Fibroblast of gingiva (primary cell): ENCODE results near the gene EVL.
A peak's percentile ranks its signal among the peaks of the same experiment; 100 is the strongest.

Experiments
- DNase-seq: peaks from one replicate; pipeline ENCODE4 v3.0.0-alpha.2; 2011; ENCODE audit warnings: low read depth

The EVL gene

GRCh38 chr14:100084591-100084990 lies 19.4 kb downstream of the EVL start:
- DNase-seq = no peak

DNA sequence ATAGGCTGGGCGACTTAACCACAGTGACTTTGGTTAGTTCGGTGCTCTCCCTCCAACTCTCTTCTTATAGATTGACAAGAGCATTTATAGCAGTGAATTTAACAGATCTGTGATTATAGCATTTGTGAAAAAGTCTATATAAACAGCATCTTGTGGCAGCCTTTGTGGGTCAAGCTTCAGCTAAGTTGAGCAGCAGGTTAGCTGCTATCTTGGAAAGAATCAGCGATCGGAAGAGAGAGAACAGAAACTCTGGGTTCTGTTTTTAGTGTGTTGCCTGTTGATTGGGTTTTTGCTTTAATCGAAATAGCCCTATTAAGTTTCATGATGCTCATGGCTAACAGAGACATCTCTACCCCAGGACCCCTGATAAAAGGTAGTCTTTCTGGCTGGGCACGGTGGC lies 20.2 kb downstream of the EVL start:
- no peak for DNase-seq

DNA sequence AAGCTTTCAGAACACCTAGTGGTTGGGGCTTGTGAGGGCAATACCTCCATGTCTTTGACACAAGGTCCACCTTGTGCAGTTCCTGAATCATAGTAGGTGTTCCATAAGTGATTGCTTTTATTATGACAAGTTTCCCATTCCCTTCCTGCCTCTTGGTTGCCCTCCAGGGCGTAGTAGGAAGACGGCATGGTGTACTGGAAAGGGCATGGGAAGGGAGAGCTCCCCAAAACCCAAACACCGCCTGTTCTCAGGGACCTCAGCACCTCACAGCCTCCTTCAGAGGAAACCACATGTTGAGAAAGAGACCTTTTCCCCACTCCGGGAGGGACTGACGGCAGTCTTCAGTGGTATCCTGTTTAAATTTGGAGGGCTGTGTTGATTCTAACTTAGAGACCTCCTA lies 21.1 kb downstream of the EVL start:
- no peak for DNase-seq

DNA sequence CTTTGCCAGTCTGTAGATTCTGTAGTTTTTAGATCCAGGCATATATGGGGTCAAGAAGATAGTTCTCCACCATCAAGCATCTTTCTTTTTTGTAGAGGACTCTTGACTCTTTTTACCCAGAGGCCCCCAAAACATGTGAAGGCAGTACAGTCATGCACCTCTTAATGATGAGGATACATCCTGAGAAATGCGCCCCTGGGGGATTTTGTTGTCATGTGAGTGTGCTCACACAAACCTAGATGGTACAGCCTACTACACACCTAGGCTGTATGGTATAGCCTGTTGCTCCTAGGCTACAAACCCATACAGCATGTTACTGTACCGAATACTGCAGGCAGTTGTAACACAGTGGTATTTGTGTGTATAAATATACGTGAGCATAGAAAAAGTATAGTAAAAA lies 23.0 kb downstream of the EVL start:
- no peak for DNase-seq

- no peak for DNase-seq
These were observed 26.2 kb downstream of the EVL start for GRCh38 chr14:100091386-100091785.

DNA sequence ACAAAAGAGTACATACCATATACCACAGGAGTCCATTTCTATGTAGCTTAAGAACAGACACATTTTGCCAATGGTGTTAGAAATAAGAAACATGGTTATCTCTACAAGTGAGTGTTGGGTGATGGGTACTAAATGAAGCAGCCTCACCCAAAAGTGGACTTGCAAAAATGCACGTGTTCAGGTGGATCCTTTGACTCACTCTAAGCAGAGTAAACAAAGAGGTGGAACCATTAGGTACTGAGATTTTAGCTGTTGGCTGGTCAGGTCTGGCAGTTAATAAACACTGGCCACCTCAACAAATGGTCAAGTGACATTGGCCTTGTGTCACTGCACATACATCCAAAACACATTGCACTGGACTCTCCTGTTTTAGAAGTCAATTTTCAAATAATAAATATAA lies 27.6 kb downstream of the EVL start:
- no peak for DNase-seq

GRCh38 chr14:100093319-100093718 lies 28.1 kb downstream of the EVL start:
- no peak for DNase-seq

- peak; percentile 66 for DNase-seq
These were observed 31.4 kb downstream of the EVL start for GRCh38 chr14:100096656-100097055.

DNA sequence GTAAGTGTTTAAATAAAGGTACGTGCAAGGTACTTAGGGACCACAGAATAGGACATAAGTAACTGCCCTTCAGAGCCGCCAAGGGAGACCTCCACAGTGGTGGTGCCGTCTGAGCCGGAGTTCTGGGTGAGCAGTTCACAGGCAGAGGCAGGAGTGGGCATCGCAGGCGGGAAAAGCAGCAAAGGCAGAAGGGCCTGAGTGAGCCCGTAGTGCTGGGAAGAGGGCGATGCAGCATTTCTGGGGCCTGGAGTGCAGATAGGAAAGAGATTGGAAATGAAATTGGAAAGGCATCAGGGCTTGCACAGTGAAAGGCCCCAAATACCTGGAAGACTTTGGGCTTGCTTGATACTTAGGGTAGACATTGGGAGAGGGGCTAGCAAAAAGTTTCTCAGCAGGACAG lies 32.9 kb downstream of the EVL start:
- no peak for DNase-seq

- no peak for DNase-seq
These were observed 34.9 kb downstream of the EVL start for GRCh38 chr14:100100032-100100703.

DNA sequence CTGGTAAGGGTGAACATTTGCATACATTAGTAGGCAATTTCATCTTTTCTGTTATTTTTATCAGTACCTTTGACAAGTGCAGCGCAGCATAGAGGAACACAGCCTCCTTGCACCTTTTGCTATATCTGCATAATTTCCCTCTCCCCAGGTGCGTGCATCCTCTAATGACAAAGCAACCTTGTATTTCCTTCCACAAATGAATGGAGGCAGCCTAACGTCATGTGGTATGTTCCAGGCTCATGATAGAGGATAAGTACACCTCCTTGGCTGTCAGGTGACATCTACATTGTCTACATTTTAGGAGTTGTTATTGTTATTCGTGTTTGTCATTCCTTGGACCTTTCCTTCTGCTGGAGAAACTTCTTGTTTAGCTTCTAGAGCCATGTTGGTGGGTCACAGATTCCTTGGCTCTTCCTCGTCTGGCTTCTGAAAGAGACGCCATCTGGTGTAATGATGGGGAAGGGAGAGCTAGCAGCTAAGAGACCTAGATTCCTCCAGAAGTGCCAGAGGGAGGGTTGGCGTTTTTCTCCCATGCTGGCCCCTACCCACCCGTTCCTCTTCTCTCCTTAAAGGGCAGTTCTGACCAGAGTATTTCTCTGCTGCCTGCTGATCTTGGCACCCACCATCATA lies 37.0 kb downstream of the EVL start:
- no peak for DNase-seq

- DNase-seq = peak; percentile 81
These were observed 38.2 kb downstream of the EVL start for GRCh38 chr14:100103250-100104005.

- no peak for DNase-seq
These were observed 38.8 kb downstream of the EVL start for GRCh38 chr14:100104006-100104352.

GRCh38 chr14:100104523-100105300 lies 39.5 kb downstream of the EVL start:
- DNase-seq = peak; percentile 78

DNA sequence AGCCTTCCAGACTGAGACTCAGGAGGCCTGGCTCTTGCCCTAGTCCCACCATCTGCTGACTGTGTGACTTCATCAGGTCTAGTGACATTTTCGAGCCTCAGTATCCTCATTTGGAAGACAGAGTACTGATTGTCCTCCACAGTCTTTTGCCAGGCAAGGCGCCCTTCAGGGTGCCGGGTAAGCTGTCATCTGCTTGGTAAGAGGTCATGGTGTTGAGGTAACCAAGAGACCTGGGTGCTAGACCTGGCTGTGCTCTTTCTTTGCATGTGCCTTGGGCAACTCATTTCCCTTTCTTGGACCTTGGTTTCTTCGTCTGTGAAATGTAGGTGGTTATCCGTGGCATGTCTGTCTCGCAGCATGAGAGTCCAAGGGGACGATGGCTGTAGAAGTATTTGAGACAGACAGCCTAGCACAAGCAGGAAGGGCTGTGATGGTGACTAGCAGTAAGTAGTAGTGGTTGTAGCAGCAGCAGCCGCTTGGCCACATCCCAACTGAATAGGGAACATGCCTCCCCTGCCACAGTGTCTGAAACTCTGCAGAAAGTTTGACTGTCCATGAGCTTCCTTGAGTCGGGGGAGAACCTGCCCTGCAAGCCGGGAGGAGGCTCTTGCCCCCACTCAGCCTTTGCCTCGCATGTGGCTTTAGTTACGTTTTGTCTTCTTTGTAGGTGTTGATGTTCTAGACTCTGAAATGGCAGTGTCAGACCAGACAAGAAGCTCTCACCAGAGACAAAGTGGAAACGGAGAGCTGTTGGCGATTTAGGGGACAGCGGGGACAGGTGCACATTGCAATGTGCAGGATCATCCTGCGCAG lies 40.3 kb downstream of the EVL start:
- DNase-seq = no peak

- DNase-seq = no peak
These were observed 41.3 kb downstream of the EVL start for GRCh38 chr14:100106250-100107112.

DNA sequence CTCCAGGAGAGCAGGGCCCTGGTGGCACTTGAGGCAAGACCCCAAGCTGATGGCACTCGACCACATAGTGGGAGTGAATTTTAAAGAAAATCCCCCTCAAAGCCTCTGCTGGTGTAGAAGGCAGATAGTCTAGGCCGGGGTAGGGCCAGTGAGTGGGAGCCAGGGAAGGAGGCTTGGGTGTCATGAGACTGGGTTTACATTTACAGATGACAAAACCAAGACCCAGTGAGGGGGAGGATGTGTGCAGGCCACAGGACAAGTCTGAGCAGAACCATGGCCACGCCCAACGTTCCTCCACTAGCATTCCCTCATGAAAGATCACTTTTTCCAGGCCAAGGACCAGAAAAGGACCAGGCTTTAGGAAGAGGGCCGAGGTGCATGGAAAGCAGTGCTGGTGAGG lies 42.0 kb downstream of the EVL start:
- DNase-seq = no peak

GRCh38 chr14:100108042-100108825 lies 43.0 kb downstream of the EVL start:
- DNase-seq = peak; percentile 58

DNA sequence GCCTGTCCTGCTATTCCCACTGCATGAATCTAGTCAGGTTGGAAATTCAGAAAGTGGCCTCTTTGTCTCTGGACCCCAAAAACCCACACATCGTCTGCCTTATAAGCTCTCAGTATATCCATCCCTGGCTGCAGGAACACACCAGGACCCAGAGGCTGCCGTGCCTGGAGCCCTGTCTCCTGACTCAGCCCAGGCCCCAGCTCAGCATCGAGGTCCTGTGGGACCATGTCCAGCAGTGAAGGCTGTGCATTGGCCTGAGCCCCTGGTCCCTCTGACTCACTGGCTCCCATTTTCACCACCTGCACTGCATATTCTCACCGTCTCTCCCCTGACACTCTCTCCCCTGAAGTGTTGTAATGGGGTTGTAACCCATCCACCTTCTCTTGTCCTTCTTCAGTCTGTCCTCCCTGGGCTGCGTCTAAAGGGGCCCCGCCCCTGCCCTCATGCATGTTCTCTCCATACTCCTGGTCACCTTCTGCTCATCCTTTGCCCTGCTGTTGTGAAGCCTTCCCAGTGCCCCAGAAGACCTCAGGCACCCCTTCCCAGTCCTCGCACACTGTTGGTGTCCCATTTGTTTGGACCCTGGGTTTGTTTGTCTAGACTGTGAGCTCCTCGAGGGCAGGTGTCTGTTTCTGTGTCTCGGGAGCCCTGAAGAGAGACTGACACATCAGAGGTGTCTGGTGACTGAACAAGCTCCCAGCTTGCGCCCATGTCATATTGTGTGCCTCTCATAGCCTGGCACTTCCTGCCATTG lies 43.8 kb downstream of the EVL start:
- DNase-seq = no peak
